Forelimb muscle (tissue), 1 donor: Measurements from ENCODE around the gene ANK2. TPM values are rescaled to one million over a fixed set of nuclear protein-coding genes. Genes with fewer than 3 reads are reported as not detected.

ENCODE experiments used
- DNase-seq: peaks from one replicate; pipeline ENCODE4 v3.0.0-alpha.2; 2013; ENCODE audit warnings: low read depth
- polyA plus RNA-seq: library from polyadenylated mRNA; unstranded; fragments of 120-200 nt; gene quantifications from one replicate; pipeline ENCODE4 v1.2.1, GENCODE V29; 2013; ENCODE audit not compliant: insufficient read length

ANK2 gene
- polyA plus RNA-seq, 1 donor, result 268 TPM

DNA sequence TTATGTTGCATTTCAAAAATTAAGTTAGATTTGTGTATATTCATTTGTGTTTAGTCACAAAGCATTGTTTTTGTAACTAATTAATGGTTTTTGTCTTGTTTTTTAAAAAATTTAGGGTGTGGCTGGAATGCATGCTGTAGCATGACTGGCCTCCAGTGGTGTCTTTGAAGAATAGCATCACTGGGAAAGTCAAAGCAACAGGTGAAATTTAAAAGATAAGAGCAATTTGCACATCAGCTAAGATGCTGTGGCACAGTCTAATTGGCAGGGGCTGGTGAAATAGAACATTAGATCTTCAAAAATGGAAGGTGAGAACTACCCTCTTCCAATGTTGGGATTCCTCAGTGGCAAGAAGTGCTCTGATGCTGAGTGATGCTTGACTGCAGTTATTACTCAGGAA lies 45.3 kb downstream of the ANK2 start:
- DNase-seq, result no peak

DNA sequence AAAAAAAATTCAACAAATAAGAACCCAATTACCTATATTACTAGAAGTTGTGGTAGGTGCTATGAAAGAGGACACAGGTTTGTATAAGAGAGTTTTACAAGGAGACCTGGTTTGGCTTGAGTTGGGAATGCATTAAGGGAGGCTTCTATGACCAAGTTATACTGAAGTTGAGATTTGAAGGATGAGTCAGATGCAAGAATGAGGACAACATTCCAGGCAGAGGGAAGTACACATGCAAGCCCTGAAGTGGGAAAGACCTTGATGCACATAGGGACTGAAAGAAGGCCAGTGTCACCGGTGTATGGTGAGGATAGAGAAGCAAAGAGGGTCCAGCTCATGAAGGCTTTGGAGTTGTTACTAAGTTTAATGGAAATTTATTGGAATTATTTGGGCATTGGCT lies 52.2 kb downstream of the ANK2 start:
- no peak for DNase-seq

DNA sequence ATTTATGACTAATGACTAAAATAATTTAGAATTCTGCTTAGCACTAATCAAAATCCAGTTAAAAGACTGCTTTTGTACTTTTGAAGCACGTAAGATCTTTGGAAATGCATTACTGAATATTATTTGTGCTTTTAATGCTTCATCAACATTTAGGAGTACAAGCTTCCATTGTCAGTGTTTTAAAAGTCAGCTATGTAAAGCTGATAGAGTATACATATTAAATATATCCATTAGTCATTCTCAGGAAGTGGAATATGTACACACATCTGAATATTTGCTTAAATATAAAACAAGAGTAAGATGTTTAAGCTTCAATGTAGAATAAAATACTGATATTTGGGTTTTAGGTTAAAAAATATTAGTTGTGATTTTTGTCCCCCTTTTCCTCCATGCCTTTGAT lies 54.1 kb downstream of the ANK2 start:
- DNase-seq, result no peak

DNA sequence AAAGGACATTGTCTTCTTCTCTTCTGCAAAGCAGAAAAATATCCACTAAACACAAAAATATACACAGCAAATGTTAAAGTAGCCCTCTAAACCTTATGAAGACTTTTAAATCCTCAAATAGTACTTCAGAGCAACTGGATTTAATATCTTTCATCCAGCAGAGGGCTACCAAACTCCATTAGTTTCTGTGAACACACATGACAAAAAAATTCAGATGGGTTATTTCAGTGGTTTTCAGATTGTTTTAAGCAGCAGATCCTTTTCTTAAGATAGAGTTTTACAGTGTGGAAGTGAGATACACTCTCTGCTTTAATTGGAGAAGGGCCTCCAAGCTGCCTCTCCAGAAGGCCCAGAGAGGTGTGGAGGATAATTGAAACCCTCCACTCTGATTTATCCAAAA lies 56.7 kb downstream of the ANK2 start:
- DNase-seq, result peak; percentile 62

DNA sequence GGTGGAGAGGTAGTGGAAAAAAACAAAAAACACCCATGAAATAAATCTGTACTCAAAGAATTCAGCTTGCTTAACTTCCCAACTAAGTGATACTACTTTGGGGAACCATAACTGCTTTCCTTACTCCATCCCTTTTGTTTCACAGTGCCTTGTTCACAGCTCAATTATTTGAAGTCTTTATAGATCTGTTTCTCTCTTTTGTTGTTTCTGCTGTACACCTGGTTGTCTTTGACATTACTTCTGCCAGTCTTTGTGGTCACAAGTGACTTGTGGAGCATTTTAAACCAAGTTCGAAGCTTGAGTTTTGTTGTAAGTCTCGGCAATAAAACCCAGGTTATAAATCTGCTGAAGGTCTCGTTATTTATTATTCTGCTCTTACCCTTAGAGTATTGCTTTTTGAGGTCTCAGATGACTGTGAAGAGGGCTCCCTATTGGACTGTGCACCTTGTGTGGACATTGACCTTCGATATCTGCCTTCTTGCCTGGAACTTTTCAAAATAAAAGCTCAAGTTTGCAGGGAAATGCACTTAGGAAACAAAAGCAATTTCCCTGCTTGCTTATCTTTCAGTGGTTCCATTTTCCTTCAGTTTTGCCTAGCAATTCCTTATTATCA lies 59.8 kb downstream of the ANK2 start:
- no peak for DNase-seq

DNA sequence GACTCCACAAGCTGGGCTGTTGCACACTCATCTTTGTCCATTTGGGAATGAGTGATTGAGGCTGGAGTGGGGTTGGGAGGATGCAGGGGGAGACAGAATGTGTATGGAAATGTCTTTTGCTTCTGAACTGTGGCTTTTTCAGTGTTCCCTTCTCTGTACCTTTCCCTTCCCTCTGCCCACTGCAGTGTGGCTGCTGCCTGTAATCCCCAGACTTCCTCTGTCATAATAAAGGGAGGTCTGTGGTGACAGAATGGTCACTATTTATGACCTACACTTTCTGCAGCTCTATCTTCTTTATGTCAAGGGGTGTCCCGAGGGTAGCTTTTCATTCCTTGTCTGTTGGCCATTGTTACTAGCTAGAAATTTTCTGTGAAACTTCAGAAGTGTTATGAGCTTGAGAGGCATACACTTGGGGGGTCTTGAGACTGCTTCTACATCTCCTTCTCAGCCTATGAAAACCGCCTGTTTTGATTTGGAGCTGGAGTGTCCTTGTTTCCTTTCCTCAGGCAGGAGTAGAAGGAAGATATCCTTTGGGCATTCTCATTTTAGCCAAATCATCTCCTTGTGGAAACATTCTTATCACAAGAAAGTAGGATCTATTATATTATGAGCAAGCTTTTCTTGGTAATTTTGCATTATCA lies 63.0 kb downstream of the ANK2 start:
- no peak for DNase-seq

DNA sequence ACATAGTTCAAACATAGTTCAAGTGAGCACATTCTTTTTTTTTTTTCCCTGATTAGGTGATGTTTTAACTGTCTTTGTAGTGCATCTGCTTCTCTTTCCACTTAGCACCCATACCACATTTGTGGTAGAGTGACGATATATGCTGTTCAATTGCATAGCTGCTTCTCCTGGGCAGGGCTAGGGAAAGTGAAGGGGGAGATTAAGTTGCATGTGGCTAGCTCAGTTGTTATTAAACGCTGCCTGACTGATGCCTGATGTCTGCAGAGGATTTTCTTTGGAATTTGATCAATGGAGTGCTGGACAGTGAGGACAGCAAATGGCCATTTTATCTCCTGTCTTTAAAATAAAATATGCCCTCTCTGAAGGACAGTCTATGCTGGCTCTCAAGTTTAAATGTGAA lies 63.7 kb downstream of the ANK2 start:
- DNase-seq, result no peak

DNA sequence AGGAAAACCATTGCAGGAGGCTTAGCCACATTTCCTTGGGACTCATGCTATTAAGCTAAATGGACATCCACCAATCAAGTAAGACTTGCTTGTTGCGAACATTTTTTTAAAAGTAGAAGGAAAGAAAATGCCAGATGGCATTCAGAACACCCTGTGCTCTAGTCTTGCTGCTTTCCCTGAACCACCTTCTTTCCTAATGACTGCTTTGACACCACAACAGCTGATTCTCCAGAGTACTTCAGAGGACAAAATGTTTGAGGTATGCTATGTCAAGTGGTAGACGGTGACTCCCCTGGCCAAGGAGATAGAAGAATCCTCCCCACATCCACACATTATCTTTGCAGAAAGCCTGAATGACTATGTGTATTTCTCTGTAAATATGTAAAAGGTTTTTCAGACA lies 65.4 kb downstream of the ANK2 start:
- no peak for DNase-seq

DNA sequence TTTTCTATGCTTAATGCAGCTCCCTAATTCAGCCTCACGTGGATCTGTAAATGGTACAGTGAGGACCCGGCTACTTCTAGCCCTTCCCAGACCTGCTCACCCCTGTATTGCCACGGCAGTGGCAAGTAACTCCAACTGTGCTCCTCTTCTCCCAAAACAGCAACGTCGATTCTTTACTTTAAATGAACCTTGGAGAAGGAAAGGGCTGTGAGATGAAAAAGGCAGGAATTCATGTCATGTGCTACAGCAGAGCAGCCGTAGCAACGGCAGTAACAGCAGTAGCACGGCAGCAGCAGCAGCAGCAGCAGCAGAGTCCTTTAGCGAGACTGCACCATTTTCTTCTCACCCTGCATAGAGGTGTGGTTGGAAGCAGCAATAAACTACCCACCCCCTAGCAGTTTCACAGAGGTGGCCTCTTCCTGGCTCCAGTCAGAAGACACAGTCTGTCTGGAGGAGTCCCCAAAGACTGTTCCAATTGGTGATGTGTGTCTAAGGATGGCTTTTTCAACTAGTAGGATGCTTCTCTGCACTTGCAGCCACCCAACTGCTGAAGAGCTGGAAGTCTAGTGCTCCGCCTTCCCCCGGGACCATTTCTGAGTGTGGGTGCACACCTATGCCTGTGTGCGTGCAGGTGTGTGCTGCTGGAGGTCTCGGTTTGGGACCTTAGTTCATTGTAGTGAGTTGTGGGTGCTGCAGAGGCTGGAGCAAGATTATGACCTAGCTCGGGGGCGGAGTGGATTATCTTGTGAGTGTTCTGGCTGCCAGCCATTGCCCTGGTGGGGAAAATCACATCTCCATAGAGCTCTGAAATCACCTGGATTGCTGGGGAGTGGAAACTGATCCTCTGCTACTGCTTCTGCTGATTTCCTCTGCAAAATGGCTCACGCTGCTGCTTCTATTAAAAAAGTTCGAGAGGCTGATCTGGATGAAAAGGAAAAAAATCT lies 67.2 kb downstream of the ANK2 start:
- no peak for DNase-seq

DNA sequence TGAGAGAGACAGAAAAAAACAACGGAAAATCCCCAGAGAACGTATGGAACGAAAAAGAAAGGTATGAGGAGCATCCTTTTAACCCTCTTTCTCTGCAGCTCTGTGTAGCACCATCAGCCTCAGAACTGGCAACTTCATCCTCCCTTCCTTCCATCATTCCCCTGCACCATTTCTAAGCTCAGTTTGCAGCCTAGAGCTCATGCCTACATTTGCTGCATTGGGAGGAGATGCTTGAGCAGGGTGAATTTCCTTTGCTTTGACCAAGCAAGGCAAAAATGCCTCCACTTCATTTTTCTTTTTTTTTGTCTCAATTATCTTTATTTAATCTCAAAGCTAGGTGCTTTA lies 67.9 kb downstream of the ANK2 start:
- no peak for DNase-seq

DNA sequence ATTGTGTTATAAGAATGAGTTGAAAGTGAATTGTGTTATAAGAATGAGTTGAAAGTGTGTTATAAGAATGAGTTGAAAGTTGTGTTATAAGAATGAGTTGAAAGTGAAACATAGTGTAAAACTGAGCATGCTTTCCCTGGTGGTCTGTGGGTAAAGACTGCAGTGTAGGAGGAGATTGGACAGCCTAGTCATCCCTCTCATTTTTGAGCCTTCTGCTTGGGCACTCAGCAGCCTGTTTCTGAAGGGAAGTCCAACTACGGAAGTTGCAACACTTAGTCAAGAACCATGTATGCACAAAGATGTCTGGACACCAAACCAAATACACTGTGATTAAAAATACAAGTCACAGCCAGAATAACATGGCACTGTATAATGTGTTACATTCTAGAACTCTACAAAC lies 72.6 kb downstream of the ANK2 start:
- no peak for DNase-seq

DNA sequence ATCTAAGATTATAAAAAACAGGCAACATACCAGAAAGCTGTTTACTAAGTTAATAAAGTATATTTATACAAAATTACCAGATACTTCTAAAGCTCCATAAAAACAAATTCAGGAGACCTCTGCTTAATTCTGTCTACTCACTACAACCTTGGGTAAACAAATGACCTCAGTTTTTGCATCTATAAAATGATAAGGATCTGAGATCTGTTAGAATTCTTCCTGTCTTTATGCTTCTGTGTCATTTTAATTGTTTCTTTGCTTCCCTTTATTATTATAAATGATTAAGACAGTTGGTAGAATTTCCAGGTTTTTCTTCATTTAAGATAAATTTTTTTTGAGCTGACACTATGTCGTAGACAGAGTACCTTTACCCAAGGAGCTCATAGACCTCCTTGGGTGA lies 76.0 kb downstream of the ANK2 start:
- no peak for DNase-seq

DNA sequence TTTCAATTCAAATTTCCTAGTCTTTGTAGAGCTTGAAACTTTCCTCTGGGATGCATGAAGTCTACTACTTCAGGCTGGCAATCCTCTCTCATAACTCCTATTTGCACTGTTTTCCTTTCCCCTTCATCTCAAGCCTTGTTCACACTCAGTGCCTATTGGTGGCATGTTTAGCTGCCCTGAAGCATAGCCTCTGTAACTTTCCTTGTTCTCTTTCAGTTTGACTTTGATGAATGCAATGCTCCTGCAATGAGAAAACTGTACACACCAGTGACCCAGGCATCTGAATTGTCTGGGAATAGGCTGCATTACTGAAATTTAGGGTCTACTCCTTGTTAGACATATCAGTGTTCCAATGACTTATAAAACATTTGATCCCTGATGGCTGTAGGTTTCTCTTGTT lies 81.7 kb downstream of the ANK2 start:
- no peak for DNase-seq

DNA sequence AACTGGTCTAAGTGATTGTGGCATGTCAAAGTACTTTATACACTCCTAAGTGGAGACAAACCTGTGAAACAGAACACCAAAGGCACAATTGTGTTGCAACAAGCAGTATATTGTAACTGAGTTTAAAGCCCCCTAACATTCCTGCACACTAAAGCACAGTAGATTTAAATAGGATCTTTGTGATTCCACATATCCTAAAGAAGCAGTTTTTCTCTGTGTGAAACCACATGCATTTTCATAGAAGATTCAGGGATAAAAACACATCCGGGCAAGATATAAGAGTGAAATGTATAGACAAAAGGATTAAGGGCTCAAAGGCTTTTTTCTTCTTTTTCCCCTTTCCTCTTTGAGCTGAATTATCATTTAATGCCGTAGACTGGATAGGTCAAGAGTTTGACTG lies 82.2 kb downstream of the ANK2 start:
- no peak for DNase-seq

DNA sequence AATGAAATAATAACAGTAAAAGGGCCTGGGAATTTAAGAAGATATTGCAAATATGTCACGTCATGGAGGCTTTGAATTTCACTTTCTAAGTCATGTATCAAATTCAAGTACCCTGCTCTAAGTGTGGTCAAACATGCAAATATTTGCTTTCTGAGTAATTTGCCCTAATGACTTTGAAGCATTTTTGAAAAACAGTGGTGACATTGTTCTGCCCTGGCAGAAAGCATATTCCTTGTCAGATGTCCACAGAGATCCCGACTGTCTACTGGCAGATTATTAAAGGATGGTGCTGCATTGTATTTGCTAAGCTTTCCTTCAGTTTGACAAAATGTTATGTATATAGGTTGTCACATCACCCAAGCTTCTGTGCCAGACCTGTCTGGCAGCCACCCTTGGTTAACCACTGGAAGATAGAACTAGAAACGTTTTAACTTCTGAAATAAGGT lies 92.5 kb downstream of the ANK2 start:
- no peak for DNase-seq

DNA sequence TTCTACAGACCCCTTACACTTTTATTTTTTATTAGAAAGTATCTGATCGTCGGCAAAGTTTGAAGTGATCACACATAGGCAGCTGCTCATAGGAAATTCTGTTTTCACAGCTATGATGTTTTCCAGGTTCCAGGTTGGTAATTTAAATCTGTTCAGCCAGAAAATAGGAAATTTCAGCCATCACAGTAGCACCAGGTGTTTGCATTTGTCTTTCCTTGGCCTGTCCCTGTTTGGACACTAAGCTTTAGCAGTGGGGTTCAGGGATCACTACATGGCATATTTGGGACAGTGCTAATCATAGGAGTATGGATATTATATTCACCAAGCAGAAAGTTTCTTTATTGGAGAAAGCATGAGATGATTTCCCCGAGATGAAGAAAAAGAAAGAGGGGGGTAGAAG lies 92.9 kb downstream of the ANK2 start:
- no peak for DNase-seq

DNA sequence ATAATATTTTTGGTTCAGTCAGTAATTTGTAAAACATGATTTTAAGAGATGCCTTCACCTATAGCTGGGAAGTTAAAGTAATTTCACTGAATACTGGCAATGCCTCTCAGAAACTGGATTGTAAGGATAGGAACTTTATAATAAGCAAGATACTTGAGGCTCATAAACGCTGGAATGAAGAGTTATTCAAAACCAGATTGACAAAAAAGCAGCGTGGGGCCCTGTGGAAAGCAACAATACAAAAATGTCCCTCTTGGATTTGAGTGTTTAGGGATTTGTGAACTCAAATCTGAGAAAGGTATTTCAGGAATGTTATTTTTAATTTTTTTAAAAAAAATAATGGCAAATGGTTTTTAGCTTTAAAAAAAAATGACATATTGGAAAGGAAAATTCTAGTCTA lies 94.6 kb downstream of the ANK2 start:
- no peak for DNase-seq

DNA sequence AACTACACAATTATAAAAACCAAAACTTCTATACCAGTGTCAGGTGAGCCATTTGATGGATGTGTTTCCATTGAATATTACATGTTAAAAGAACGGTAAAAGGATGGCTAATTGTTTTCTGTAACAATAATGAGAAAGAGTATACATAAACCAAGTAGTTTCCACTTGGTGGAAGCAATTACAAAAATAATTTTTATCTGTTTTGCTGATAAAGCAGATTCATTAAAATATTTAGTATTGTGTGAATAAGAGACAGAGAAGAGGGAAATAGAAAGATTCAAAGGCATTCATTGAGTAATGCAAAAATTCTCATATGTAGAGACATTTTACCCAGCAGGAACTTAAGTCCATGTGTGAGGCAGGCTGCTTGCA lies 95.7 kb downstream of the ANK2 start:
- no peak for DNase-seq

DNA sequence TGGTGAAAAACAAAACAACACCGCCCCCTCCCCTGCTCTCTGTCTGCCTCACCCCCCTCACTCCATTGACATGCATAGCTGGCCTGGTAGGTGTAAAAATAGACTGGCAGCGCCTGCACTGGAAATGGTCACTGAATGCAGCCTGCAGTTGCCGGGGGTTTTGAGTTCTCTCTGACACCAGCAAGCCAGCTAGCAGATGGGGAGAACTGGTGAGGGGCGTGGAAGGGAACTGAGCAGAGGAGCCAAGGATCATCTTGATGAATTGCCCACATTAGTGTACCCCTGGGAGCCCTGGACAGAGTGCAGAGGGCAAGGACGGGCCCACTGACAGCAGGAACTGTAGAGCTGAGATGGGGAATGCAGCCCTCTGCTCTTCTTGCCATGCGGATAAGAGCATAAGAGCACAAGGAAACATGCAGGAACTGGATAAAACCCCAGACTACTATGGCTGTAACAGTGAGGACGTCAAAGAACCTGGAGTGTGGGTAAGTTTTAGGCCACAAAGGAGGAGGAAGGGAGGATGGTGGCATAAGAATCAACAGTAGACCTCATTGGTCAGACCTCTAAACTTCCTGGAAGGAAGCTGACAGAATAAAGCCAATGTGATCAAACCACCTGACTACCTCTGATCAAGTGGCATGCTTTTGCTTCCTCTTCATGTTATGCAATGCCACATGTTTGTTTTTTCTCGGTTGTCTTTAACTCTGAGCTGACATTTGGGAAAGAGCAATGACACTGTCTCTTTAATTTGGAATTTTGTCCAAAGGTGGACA lies 96.3 kb downstream of the ANK2 start:
- DNase-seq, result no peak

DNA sequence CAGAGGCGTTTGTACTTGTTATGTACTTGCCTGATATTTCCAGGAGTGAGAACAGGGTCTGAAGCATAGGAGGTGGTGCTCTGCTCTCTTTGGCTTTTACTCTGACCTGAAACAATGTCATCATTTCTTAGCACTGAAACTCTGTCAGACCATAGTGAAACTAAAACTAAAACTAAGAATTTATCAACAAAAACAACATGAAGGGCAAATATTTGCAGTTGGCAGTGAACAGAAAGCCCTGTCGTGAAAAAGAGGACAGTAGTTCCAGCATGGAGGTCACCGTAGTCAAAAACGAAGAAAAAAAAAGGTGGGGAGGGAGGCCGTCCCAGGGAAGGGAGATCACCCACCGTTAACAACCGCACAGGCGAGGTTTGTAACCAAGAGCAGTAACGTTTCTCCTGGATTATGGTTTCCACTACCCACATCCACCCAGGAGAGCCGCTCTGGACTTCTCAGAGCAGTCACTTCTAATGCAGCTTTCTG lies 97.5 kb downstream of the ANK2 start:
- no peak for DNase-seq

DNA sequence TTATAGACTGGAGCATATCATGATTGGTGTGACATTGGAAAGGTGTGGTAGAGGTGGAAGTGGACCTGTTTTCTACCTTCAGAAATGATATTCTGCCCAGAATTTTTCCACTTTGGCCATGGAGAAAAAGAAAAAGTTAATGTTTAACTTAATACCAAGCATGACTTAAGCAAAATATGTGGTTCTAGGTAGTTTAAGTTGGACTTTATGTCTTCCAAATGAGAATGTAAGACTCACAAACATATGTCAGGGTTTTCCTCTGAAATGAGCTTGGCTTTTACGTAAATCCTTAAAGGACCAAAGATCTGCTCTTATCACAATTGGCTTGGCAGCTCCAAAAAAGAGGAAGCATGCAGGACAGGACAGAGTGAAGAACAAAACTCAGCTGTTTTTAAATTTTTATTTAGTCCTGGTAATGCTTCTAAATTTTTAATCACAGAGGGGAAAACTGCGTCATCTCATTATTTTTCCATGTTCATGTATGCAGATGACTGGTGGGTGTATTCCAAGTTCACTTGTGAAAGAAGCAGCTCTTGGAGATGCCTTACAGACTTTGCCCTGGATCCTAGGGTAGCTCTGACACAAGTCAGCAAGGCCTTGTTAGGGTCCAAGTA lies 98.2 kb downstream of the ANK2 start:
- DNase-seq, result peak; percentile 47

DNA sequence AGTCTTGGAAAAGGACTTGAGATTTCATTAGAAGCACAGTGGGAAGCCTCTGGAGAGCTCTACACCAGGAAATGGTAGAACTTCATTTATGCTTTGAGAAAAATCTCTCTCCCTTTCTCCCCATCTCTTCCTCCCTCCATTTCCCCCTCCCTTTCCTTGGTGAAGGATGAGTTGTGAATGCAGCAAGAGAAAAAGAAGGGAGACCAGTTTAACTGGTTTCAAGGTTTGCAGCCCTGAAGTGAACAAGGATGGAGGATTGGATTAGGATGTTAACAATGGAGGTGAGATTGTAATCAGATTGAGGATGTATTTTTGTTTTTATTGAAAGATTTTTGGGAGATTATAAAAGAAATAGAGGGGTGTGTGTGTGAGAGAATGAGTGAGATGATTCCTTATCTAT lies 99.5 kb downstream of the ANK2 start:
- no peak for DNase-seq
